Activated T-helper 9 cell treated with anti-CD3 and anti-CD28 coated beads, Interleukin-2, amount 50 U/mL, for 16 hours (primary cell): ENCODE data around the gene HIRA.
"Not testable (repeated sequence)": the region's sequence is repeated elsewhere in the genome, so short reads cannot be mapped to it uniquely, and the experiment has no call there.

Experiments used
- DNase-seq: peaks from one replicate; pipeline ENCODE4 v3.0.0-alpha.2; 2020; ENCODE audit warnings: low read depth

Gene HIRA

GRCh38 chr22:19443544-19444211, 12.1 kb upstream of the HIRA start:
- no peak for DNase-seq

DNA sequence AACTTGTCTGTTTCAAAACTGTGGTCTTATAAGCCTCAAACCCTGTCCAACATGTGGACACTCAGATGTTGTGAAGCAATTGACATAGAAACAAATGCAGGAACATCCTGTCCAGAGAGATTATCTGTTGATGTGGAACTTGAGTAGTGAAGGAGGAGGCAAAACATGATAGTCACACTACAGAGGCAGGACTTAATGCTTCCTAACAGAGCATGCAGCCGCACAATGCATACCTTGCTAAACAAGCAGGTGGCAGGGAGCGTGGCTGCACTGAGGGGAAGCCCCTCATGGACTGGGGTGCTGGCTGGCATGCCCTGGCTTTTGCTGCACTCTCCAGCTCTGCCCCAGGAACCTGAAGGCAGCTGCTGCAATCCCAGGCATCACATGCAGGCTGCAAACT, 10.6 kb upstream of the HIRA start:
- DNase-seq, result no peak

- DNase-seq, result no peak
Measured at GRCh38 chr22:19440411-19441195, 9.1 kb upstream of the HIRA start.

DNA sequence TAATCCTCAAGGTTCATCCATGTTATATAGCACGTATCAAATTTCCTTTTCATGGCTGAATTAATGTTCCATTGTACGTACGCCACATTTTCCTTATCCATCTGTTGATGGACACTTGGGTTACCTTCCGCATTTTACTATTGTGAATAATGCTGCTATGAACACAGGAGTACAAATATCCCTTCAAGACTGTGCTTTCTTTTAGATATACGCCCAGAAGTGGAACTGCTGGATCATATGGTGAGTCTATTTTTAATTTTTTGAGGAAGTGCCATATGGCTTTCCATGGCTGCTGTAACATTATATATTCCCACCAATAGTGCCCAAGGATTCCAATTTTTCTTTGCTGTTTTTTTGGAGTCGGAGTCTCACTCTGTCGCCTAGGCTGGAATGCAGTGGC, 6.8 kb upstream of the HIRA start:
- DNase-seq, result no peak

GRCh38 chr22:19436444-19437161, 5.1 kb upstream of the HIRA start:
- DNase-seq, result not testable (repeated sequence)

GRCh38 chr22:19434829-19435580, 3.5 kb upstream of the HIRA start:
- no peak for DNase-seq

DNA sequence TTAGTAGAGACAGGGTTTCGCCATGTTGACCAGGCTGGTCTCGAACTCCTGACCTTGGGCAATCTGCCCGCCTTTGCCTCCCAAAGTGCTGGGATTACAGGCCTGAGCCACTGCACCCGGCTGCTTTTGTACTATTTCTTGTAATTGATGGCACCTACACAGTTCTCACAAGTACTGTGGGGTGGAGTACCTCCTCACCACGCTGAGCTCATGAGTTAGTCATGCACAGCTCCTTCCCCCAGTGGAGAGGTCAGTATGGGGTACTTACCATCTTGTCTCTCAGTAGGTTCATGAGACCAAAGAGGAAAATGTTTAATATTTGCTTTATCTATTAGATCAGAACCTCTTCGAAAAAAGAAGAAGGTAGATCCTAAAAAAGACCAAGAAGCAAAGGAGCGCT, 2.9 kb upstream of the HIRA start:
- no peak for DNase-seq

DNA sequence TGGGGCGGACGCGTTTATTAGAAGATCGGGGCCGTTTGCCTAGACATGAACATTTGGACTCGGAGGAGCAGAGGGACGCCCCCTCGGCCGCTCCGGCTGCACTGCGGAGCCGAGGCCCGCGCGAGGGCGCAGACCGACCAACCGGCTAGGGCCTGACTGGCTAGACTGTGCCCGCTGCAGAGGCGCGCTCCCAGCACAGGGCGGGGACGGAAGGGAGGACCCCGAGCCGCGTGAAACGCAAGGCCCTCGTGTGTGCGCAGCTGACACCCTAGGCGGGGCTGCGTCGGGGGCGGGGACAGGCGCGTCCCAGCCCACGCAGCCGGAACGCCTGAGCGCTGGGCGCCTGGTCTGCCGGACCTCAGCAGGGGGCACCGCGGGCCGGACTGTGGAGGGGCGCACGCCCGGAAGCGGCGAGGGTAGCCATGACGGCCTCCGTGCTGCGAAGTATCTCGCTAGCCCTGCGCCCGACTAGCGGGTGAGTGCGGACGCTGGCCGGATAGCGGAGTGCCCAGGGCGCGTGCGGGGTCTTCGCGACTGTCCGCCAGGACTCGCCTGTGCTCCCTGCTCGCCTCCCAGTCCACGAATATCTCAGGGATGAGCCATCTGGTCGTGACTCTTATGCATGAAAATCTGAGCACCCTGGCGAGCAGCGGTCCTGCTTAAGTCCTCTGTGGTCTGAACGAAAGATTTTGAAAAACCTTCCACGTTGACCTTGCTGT, 759 bp upstream of the HIRA start, which contains the start of gene MRPL40:
Gene MRPL40, plus strand, starts transcription at position 413 of the 719 bp plus-strand sequence. Its CDS starts 10 bp downstream, at position 423.
- DNase-seq, result peak; percentile 84

GRCh38 chr22:19430890-19431541, 517 bp downstream of the HIRA start:
- no peak for DNase-seq

- DNase-seq, result no peak
Measured at GRCh38 chr22:19429950-19430889, 1.3 kb downstream of the HIRA start.

- no peak for DNase-seq
Measured at GRCh38 chr22:19424186-19424500, 7.4 kb downstream of the HIRA start.

GRCh38 chr22:19422440-19423301, 8.9 kb downstream of the HIRA start:
- DNase-seq, result no peak

- DNase-seq, result no peak
Measured at GRCh38 chr22:19420321-19420720, 11.2 kb downstream of the HIRA start.

DNA sequence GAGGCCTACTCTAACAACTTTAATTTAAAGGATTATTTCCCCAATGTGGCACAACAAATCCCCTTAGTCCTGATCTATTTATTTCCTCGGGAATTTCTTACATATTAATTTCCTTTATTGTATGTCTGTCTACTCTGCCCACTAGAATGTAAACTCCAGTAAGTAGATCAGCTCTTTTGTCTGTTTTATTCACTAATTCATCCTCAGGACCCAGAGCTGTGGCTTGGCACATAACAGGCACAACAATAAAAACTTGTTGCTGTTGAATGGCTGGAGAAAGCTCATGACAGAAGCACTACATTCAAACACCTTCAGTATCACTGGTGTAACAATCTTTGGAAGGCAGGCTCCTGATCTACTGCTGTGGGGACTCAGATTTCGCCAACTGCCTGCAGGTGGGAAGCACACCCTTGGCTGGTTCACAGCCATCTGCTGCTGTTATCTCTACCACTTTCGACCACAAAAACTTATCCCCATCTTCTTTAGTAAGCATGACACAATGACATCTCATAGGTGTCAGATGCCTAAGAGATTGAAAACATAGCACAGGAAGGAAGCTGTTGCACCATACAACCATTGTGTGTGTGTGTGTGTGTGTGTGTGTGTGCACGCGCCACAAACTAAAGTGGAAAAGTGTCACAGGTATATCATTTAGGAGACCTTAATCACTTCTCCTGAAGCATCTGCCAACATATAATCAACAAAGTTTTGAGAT, 11.9 kb downstream of the HIRA start:
- DNase-seq, result no peak

- no peak for DNase-seq
Measured at GRCh38 chr22:19419086-19419463, 12.5 kb downstream of the HIRA start.

GRCh38 chr22:19412923-19413322, 18.6 kb downstream of the HIRA start:
- DNase-seq, result no peak

GRCh38 chr22:19412478-19412877, 19.1 kb downstream of the HIRA start:
- DNase-seq, result no peak

DNA sequence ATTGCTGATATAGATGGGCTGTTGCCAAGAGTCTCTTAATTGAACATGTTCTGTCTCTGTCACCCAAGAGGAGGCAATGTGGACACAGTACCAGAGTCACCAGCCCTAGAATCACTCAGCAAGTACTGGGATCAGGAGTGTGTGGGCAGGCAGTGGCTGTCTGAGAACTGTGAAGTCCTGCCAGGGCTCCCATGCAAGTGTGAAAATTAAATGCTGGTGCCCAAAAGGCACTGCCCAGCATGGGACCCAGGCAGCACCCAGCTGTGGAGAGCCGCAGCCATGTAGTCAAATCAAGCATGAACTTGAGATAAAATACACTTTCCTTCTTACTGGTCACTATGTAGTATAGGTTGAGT, 19.9 kb downstream of the HIRA start:
- no peak for DNase-seq
